NCI-H1694 treated with DMSO at 0.1 percent for 48 hours (cell line): ENCODE results near the gene TSPEAR.
"Not testable (repeated sequence)": the region's sequence is repeated elsewhere in the genome, so short reads cannot be mapped to it uniquely, and the experiment has no call there.

Experiments
- DNase-seq: peaks from one replicate; lab custom pipeline; 2025; lab: John Stamatoyannopoulos, UW

TSPEAR gene

DNA sequence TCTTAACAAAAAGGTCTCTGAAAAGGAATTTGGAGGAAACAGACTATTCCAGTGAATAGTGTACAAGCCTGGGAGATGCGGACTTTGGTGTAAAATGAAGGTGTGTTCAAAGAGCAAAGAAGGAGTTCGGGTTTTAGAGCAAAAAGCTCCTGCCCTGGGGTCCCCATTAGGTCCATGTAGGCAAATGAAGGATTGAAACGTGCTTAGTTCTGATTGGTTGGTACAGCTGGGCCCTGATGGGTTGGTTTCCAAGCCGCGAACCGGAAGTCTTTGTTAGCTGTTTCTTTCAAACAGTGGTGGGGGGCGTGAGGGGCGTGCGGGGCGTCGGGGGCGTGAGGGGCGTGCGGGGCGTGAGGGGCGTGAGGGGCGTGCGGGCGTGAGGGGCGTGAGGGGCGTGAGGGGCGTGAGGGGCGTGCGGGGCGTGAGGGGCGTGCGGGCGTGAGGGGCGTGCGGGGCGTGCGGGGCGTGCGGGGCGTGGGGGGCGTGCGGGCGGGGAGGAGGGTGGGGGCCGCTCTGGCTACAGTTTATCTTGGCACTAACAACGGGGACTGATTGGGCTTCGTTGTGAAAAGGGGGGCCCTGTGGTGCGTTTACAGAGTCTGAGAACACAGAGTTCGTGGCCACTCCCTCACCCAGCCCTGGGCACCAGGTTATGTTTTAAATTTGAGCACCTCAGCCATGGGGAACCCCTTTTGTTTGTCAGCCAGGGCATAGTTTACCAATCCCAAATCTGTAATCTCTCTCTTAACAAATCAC is 226.7 kb downstream of the TSPEAR start:
- DNase-seq, result no peak

DNA sequence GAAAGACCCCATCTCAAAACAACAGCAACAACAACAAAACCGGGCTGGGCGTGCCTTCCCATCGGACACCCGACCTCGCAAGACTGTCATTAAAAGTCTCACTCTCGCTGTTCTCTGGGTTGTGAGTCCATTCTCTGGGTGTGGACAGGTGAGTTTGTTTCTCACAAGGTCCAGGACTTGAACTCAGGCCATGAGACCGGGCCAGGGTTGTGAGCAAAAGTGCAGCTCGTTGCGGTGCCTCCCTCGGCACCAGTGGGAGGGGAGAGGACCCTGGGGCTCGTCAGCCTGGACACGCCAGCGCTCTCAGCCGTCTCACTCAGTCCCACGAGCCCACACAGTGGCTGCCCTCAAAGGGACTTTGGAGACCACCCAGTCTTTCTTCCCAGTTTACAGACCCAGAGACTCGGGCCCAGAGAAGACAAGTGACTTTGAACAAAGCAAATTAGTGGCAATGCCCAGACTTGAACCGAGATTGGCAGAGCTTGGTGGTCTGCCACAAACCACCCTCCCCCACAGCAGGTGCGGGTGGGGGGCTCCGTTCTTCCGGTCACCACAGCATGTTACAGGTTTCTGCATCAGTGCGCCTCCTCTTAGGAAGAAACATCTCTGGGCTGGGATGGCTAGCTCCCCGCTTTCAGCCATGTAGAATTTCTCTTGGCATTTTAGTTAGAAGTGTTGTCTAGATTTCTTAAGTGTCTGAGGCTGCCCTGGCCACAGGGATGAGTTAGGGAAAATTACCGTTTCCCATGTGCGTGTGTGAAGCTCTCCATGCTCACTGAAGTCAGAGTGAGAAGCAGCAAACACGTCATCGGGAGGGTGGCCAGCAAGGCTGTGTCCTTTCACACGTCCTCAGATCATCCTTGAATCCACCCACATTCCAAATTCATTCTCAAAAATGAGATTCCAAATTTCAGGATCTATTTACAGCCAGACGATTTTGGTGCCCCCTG is 227.8 kb downstream of the TSPEAR start:
- no peak for DNase-seq

DNA sequence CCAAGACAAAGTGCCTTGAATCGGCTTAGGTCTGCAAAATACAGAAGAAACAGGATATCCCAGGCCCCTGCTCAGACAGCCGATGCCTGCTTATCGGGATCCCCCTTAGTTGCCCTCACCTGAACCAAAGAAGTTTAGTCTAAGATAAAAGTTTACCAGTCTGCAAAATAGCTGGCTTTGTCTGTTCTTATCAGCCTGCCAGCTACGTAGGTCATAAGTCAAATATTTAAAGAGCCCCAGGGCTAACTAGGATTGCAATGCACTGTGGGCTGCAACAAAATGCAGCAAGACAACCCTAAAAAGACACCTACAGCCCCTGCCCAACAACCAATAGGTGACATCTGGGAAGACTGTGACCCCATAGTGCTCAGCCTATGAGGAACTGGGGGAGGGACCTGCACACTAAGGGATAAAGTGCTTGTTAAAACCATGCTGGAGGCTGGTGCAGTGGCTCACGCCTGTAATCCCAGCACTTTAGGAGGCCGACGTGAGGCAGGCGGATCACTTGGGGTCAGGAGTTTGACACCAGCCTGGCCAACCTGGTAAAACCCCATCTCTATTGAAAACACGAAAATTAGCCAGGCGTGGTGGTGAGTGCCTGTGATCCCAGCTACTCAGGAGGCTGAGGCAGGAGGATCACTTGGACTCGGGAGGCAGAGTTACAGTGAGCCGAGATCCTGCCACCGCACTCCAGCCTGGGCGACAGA is 228.6 kb downstream of the TSPEAR start:
- no peak for DNase-seq

DNA sequence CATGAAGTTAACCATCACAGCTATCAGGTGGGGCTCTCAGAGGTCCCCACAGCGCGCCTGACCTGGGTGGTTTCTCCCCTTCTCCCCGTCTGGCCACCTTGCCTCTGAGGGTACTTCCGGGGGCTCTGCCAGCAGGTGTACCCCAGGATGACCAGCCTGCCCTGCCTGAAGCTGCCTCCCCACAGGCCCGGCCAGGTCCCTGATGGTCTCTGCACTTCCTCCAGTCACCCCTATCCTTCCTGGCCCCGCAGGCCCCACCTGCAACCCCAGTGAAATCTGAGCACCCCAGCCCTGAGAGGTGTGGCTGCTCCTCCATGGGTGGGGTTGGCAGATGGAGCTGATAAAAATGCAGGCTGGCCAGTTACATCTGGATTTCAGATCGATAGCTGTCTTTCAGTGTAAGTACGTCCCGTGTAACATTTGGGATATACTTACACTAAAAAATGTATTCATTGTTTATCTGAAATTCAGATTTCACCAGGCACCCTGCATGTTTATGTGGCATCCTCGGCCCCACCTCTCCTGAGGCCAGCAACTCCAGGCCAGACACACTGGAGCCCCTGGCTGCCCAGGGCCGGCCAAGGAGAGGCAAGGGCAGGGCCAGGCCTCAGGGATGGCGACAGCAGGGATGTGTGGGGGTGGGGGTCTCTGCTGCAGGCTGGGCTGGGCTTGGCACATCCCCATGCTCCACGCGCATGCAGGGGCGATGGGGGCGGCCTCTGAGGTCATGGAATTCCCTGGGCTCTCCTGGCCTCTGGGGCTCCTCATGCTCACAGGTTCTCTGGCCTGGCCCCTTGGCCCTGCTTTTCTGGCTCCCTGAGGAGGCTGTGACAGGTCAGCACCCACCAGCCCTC is 230.9 kb downstream of the TSPEAR start:
- no peak for DNase-seq

DNA sequence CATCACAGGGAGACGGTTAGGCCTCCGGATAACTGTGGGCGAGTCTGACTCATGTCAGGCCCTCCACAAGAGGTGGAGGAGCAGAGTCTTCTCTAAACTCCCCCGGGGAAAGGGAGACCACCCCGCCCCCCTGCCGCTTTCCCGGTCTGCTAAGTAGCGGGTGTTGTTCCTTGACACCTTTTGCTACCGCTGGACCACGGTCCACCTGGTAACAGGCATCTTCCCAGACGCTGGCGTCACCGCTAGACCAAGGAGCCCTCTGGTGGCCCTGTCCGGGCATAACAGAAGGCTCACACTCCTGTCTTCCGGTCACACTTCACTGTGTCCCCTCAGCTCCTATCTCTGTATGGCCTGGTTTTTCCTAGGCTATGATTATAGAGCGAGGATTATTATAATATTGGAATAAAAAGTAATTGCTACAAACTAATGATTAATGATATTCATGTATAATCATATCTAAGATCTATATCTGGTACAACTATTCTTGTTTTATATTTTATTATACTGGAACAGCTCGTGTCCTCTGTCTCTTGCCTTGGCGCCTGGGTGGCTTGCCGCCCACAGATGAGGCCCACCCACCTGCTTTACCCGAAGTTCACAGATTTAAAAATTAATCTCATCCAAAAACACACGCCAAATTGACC is 231.7 kb downstream of the TSPEAR start:
- DNase-seq, result not testable (repeated sequence)

DNA sequence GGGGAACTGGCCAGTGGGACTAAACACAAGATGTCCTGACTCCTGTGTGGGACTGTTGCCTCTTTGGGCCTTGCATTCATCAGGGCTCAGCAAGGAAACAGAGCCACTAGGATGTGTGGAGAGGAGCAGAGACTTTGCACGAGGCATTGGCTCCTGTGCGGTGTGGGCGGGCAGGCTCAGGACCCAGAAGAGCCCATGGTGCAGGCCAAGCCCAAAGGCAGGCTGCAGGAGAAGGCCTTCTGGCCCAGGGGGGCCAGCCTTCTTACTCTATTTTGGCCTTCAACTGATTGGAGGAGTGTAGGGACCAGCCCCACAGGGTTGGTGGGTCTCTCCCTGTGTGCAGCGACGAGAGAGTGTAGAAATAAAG is 232.6 kb downstream of the TSPEAR start:
- no peak for DNase-seq

DNA sequence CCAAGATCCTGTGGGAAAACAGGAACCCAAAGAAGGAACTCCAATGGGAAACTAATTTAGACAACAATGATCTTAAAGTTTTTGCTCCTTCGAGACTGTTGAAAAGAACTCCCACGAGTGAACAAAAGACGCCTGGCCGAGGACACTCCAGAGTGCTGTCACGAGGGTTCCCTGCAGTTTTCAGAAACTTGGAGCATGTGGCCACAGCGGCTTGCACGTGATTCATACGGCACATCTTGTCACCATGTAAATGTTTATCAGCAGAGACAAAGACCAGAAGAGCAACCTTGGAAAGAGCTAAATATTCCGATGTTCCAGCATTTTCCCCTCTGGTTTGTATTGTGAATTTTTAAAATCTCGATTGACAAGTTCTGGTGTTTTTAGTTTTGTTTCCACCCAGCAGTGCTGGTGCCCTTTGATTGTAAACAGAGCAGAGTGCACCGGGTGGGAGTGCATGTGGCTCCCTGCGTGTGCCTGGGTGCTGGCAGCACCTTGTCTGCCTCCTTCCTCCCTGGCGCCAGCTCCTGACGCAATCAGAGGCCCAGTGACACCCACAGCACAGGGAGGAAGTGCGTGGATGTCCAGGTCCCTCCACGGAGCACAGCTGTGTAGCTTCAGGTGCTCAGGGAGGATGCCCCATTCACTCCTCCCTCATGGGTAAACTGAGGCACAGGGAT is 233.1 kb downstream of the TSPEAR start:
- no peak for DNase-seq

DNA sequence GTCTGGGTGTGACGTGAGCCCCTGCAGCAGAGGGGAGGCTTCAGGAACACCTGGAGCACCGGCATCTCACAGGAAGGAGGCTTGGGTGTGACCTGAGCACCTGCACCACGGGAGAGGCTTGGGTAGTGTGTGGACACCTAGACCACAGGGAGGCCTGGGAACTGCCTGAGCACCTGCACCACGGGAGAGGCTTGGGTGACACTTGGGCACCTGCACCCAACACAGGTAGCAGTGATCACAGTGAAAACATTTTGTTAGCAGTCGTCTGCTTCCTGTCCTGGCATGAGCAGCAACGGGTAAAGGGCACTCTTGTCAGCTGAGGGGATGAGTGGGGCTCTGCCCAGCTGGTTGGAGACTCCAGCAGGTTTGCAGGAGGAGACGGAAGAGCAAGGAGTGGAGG is 233.7 kb downstream of the TSPEAR start:
- DNase-seq, result no peak

DNA sequence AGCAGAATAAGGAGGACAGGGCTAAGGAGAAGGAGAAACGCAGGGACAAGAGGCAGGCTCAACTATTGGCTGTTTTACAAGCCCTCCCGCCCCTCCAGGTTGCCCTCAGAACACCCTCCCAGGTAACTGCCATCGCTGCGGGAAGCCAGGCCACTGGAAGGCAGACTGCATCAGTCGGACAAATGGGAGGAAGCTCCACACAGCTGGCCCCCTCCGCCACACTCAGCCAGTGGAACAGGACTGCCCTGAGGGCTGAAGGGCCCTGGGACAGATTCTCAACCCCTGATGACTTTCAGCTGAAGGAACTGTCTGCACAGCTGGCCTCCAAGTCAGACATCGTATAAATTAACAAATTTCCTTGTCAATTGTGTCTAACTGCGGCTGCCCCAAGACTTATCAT is 234.2 kb downstream of the TSPEAR start:
- no peak for DNase-seq

DNA sequence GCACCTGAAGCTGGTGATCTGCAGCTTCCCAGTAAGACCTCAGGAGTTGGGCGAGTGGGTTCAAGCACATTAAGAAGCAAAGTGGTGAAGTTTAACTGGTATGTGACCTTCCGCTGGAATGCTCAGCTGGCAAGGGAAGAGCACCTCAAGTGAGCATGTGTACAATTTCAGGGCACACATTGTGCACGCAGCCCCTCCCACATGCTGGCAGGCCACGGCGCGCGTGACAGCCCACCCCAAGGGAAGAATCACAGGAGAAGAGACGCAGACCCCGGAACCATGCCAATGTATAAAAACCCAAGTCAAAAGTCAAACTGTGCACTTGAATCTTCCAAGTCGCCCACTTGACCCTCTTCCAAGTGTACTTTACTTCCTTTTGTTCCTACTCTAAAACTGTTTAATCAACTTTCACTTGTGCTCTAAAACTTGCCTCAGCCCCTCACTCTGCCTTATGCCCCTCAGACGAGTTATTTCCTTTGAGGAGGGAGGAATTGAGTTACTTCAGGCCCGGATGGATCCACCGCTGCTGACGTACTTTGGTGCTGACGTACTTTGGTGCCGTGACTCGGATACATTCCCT is 236.0 kb downstream of the TSPEAR start:
- no peak for DNase-seq

DNA sequence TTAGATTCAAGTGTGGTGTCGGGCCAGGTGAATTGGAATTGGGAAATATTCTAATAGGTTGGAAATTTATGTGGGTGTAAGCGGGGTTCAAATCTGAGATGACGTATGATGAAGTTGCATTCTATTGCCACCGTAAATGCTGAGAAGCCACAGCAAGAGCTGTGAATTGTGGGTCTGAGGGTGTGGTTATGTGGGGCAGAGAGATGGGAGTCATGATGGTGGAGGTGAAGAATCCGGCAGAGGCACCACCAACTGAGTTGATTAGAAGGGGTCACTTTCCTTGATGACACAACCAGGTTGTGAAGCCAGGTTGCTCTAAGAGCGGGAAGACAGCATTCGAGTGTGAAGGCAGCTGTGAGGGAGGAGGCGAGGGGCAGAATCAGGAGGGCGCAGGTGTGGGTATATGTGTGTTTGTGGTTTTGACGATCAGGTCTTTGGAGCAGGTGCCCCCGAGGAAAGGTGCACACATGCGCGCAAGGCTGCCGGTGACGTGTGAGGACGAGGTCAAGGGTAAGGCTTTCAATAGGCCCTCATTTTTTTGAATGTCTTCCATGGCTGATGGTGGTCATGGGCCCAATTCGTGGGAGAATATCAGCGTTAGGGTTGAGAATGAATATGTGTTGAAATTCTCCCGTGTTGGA is 237.3 kb downstream of the TSPEAR start:
- no peak for DNase-seq

DNA sequence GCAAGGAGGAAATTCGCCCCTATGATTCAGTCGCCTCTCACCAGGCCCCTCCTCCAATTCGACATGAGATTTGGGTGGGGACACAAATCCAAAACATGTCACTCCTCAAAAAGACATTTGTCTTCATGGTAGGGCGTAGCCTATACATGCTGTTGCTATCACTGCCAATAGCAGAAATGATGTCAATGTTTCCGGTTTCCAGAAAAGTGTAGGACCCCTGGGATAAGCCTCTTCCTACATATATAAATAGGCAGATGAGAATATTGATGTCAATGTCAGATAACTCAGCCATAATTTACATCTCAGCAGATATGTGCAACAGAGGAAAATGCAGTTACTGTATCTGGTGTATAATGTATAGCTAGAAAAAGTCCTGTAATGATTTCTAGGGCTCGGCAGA is 239.4 kb downstream of the TSPEAR start:
- DNase-seq, result no peak

DNA sequence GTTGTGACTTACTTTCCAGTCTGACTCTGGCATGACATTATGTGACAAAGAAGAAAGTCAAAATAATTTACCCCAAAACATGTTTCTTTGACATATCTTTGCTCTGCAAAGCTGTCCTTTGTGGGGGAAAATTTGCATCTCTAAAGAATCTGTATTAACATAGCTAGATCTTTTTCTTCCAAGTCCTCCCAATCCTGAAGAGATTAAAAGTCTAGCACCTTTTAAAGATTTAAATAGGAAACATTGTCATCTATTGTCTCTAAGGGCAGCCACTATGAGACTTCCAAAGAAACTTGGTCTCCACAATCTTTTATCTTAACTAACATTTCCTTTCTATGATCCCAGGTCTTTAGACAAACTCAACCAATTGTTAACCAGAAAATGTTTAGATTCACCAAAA is 240.0 kb downstream of the TSPEAR start:
- no peak for DNase-seq

DNA sequence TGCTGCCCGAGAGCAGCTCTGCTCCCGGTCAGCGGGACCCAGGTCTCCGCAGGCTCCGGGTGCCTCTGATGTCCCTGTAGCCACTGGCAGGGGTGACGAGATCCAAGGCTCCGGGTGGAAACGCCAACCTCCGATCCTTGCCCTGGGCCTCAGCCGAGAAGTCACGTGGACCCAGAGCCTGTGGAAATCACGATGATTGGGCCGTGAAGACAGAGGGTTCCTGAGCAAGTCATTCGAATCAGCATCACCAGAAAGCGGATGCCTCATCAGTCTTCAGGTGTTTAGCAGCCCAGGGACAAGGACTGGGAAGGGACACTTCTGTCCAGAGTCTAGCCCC is 243.5 kb downstream of the TSPEAR start:
- no peak for DNase-seq

DNA sequence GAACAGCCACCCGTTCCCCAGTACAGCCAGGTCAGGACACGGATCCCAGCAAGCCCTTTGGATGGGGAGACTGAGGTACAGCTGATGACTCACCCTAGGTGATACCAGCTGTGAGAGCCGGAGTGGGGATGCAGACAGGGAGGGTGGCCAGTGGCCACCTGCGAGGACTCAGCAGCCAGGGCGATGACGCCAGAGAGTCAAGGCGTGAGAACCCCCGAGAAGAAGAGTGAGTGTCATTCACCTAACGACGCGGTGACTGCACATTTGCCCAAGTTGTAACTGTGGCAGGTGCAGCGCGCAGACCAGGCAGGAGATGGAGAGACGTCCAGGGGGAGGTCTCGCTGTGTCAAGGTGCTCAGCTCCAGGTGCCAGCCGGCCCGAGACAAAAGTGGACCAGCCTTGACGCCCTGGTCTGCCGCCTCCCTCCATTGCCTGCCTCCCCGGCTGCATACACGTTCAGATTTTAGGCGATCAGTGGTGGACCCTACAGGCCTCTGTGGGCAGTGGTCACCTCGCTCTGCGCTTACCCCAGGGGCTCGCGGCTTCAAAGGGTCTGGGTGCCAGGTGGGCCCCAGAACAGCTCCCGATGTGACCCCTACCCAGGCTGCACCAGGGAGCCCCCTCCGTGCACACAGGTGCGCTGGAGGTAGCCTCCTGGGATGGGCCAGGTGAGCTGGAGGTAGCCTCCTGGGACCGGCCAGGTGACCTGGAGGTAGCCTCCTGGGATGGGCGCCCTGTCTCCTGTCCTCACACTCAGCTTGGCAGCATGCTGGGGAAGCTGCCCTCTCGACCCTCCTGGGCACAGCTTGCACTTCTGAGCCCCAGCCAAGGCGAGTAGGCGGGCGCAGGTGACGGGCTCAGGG is 244.1 kb downstream of the TSPEAR start:
- no peak for DNase-seq

DNA sequence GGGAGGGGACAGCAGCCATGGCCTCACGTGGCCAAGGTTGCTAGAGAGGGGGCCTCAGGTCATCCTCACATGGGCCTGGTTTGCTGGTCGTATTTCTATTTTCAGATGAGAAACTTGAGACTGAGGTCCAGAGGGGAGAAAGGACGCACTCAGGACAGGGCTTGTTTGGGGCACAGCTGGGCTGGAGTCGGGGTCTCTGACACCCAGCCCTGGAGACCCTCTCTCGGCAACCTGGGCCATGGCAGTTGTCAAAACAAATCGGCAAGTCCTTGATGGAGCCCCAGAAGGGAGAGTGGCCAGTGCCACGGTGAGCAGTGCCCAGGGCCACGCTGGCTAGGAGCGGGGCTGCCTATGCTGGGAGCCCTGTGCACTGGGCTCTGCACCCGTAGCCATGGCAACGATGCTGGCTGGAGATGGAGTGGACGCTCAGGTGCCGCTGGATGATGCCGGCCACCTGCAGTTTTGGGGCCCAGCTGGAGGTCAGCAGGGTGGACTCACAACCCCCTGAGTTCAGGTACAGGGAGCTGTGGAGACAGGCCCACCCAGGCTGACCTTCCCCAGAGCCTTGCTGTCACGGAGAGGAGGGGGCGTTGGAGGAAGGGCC is 244.9 kb downstream of the TSPEAR start:
- DNase-seq, result no peak

DNA sequence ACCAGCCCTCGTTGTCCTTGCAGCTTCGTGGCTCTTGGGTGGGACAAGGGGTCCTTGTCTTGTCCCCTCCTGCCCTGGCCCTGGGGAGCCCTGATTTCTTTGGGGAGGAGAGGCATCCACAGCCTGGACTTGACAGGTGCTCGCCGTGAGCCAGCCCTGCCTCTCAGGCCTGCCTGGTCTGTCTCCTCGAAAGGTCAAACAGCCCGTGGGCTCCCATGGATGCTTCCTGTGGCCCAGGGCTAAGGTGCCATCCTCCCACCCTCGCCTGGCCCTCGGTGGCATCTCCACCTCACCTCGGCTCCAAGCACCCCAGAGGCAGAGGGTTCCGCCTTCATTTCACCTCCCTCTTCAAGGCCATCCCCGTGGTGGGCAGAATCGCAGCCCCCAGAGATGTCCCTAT is 247.0 kb downstream of the TSPEAR start:
- no peak for DNase-seq

DNA sequence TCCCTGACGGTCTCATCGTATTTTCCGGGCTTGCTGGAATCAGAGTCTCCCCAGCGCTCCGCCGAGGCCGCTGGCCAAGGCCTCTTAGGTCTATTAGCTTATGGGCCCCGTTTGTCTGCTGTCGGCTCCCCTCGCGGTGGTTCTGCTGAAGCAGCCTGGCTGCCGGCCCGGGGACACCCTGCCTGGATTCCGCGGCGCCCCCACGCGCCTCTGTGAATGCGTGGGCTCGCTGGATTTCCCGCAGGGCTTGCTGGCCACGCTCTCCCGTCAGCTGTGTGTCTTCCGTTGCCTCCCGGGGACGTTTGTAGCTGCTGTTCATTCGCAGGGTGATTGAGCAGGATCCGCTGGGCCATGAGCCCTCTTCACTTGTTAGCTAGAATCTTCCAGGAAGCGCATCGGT is 247.6 kb downstream of the TSPEAR start:
- DNase-seq, result no peak

DNA sequence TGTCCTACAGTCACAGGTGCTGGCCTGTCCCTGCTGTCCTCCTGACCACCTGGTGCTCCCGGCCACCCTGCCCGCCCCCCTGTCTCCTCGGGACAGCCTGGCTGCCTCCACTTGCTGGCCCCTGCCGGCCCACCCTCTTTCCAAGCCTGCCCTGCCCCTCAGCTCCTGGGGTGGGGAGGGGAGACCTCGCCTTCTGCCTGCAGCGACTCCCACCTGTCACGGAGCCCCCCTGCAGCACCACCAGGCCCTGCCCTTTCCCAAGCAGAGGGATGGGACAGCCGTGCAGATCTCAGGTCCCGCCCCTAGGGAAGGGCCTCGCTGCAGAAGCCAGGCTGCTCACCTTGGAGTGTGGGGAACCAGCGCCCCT is 248.6 kb downstream of the TSPEAR start:
- DNase-seq, result no peak
